ENCODE measurements around the gene SV2C.

SV2C gene

DNA sequence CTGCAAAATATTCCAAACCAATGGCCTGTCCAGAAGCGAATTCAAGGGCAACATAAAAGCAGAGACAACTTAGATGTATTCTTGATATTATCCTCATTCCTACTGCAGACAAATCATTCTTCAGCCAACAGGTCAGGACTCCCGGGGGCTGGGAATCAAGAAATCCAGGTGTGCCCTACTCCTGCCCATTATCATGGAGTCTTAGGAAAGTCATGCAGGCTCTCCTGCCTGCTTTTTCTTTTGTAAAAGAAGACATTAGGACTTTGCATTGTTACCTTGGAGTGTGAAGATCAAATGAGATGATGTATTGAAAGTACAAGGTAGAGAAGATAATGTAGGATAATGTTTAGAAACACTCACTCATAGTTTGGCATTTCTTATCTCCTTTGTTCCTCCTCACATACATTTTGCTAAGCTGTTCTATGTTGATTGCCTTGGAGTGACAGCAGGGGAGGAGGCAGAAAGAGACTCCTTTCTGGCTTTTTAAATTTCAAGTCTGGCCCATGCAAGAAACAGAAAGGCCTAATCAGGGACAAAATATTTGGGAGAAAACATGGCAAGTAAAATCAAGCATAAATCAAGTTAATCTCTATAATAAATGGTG, 113.8 kb downstream of the SV2C start:
- Mint-ChIP-seq H3K27ac (no peak overlapping the region), H3K9me3 (no peaks in the 10 kb centered on the region), H3K27me3 (peaks cover 33% of the 10 kb centered on the region), H3K4me1 (no peaks in the 10 kb centered on the region), H3K4me3 (no peak overlapping the region), H3K36me3 (no peaks in the 10 kb centered on the region)
- ATAC-seq: no peak

DNA sequence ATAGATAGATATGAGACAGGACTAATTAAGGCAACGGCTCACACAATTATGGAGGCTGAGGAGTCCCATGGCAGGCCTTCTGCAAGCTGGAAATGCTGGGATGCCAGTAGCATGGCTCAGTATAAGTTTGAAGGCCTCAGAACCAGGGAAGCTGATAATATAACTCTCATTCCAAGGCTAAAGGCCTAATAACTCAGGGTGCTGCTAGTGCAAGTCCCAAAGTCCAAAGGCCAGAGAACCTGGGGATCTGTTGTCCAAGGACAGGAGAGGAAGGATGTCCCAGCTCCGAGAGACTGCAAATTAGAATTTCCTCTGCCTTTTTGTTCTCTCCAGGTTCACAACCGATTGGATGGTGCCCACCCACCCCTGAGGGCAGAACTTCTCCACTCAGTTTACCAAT, 114.5 kb downstream of the SV2C start:
- Mint-ChIP-seq H3K27ac (no peak overlapping the region), H3K9me3 (no peaks in the 10 kb centered on the region), H3K4me1 (no peaks in the 10 kb centered on the region), H3K36me3 (no peaks in the 10 kb centered on the region), H3K27me3 (peaks cover 33% of the 10 kb centered on the region), H3K4me3 (no peak overlapping the region)
- no peak for ATAC-seq

DNA sequence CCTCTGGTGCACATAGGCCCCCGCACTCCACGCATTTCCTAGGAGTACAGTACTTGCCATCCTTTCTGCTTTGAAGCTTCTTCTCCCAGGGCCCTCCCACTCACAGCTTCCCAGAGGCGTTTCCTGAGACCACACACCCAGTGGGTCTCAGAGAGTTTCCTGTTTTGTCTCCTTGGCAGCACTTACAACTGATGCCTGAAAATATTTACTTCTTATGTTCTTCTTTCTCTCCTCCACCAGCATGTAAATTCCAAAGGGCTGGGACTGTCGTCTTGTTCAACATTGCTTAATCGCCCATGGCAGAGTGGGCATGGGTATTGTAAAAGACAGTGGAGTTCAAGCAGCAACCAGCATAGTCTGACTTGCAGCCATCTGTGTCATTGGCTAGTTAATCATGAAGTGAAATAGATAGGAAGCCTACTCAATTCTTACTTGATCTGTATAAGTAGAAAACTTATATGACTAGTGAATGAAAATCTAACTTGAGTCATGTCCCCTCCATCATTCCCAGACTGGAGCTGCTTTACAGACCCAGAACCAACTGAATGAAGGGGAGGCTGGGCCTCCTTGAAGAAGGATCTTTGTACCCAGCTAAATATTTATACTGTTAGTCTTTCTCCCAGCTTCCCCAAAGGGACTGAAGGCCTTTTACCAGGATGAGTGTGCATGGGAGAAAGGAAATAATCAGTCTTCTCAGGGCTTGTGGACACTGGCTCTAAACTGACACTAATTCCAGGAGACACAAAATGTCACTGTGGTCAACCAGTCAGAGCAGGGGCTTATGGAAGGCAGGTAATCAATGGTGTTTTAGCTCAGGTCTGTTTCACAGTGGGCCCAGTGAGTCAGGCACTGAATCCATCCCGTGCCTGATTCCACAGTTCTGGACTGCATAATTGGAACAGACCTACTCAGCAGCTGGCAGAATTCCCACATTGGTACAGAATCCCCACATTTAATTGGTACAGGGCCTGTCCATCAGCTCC, 116.4 kb downstream of the SV2C start:
- Mint-ChIP-seq H3K4me1 (no peaks in the 10 kb centered on the region), H3K4me3 (no peak overlapping the region), H3K27me3 (peaks cover 30% of the 10 kb centered on the region), H3K36me3 (no peaks in the 10 kb centered on the region), H3K9me3 (no peaks in the 10 kb centered on the region), H3K27ac (no peak overlapping the region)
- ATAC-seq: no peak

DNA sequence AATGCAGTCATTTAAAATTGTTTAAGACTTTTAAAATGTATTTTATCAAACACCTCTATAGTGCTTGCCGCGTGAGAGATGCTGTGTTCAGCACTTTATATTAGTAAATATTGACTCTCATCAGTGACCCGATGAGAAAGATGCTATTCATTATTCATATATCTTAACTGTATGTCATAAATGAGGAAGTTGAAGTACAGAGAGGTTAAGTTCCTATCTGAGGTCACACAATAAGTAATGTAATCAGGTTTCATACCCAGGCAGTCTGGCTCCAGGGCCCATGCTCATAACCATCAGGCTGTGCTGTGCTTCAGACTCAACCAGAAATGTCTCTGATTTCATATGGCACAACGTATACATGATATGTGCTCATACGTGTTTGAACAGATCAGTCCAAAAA, 119.0 kb downstream of the SV2C start:
- no peak overlapping the region for H3K4me3 Mint-ChIP-seq
- H3K27ac Mint-ChIP-seq: no peak overlapping the region
- no peaks in the 10 kb centered on the region for H3K36me3 Mint-ChIP-seq
- no peaks in the 10 kb centered on the region for H3K4me1 Mint-ChIP-seq
- peaks cover 12% of the 10 kb centered on the region for H3K27me3 Mint-ChIP-seq
- H3K9me3 Mint-ChIP-seq: no peaks in the 10 kb centered on the region
- peak; percentile 49 for ATAC-seq

DNA sequence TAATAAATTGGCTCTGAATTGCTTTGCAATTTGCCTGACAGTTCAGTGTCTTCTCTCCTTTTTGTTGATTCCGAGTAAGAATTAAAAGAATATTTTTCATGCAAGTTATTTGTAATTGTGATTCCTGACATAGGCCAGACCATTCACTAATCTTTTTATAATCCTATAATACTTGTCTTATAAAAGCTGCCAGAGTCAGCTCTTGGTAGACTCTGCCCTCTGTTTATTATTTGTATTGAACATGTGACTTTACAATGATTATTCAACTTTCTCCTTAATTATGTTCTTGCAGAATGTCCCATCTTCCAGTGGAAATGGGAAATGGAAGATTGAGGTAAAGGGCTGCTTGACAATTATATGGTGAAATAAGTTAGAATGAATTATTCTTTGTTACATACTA, 121.0 kb downstream of the SV2C start:
- no peak overlapping the region for H3K4me3 Mint-ChIP-seq
- H3K27me3 Mint-ChIP-seq: no peaks in the 10 kb centered on the region
- no peak overlapping the region for H3K27ac Mint-ChIP-seq
- no peaks in the 10 kb centered on the region for H3K36me3 Mint-ChIP-seq
- no peaks in the 10 kb centered on the region for H3K9me3 Mint-ChIP-seq
- H3K4me1 Mint-ChIP-seq: no peaks in the 10 kb centered on the region
- ATAC-seq: no peak

DNA sequence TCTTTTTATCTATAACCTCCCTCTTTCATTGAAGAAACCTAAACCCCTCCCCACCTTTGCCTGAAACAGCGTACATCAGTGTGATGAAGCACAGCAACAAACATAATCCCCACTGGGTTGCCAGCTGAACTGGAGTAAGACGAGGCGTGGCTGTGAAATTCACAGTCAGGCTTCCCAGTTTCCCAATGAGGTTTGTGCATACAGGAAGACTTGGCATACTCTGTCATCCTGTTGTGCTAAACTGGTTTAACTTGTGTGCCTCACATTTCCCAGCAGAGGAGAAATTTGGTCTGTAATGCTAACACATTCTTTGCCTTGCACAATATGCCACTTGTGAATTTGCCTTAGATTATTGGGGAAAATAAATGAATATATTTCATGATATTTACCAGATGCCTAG, 121.5 kb downstream of the SV2C start:
- H3K4me1 Mint-ChIP-seq: no peaks in the 10 kb centered on the region
- H3K4me3 Mint-ChIP-seq: no peak overlapping the region

DNA sequence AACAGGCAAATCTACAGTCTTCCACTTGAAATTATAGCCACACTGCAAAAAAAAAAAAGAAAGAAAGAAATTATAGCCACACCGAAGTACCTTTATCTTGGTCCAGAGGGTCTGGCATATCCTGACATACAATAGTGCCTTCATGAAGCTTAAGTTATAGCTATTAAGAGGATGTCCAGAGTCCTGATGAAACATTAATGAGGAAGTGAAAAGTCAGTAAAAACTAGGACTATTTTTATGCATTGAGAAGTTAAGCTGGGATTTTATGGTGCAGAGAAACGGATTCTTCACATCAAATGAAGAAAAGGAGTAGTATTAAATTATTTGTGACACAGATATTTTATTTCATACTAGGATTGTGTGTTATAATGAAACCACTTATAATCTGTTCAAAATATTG, 123.9 kb downstream of the SV2C start:
- peaks cover 2% of the 10 kb centered on the region for H3K27me3 Mint-ChIP-seq
- peaks cover 3% of the 10 kb centered on the region for H3K9me3 Mint-ChIP-seq
- no peak for ATAC-seq
- no peak overlapping the region for H3K4me3 Mint-ChIP-seq
- H3K4me1 Mint-ChIP-seq: no peaks in the 10 kb centered on the region
- no peak overlapping the region for H3K27ac Mint-ChIP-seq
- no peaks in the 10 kb centered on the region for H3K36me3 Mint-ChIP-seq

More for the DNA sequence above, 121.5 kb downstream of the SV2C start:
- Mint-ChIP-seq H3K9me3 (no peaks in the 10 kb centered on the region), H3K27me3 (no peaks in the 10 kb centered on the region), H3K36me3 (no peaks in the 10 kb centered on the region), H3K27ac (no peak overlapping the region)
- ATAC-seq: no peak

DNA sequence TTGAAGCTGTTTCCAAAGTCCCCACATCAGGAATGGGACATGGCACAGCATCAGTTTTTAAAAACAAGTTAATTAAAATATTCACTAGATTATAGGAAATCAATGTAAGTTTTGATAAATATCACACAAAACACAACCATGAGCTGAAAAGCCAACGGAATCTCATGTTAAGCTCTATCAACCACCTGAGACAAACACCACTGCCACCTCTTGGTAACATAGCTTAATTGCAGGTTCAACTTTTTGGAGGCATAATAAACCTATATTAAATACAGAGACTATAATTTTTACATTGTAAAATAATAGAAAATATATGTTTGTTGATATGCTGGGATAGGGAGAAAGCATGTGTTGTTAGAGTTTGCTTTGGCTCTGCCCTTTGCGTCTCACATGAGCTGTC, 126.1 kb downstream of the SV2C start:
- no peak overlapping the region for H3K27ac Mint-ChIP-seq
- H3K36me3 Mint-ChIP-seq: no peaks in the 10 kb centered on the region
- no peak for ATAC-seq
- H3K9me3 Mint-ChIP-seq: peaks cover 6% of the 10 kb centered on the region
- no peaks in the 10 kb centered on the region for H3K4me1 Mint-ChIP-seq
- H3K4me3 Mint-ChIP-seq: no peak overlapping the region
- H3K27me3 Mint-ChIP-seq: peaks cover 10% of the 10 kb centered on the region

DNA sequence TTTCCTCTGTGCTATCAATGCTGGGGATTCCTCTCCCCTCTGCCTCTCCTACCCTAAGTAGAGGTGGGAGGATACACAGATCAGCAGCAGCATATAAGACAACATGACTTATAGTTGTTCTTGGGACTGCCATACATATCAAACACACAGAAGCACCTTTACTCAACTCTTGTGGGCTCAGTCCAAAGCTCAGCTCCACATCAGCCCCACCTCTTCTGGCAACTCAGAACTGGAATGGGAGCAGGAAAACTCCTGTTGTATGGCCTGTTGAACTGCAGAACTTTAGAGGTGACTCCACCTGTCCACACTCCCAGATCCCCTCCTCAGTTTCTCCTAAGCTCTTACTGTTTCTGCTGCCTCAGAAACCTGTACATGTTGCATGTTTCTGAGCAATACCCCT, 127.8 kb downstream of the SV2C start:
- H3K27ac Mint-ChIP-seq: no peak overlapping the region
- H3K9me3 Mint-ChIP-seq: peaks cover 6% of the 10 kb centered on the region
- no peaks in the 10 kb centered on the region for H3K4me1 Mint-ChIP-seq
- no peak for ATAC-seq
- H3K27me3 Mint-ChIP-seq: peaks cover 13% of the 10 kb centered on the region
- H3K4me3 Mint-ChIP-seq: no peak overlapping the region
- H3K36me3 Mint-ChIP-seq: no peaks in the 10 kb centered on the region

DNA sequence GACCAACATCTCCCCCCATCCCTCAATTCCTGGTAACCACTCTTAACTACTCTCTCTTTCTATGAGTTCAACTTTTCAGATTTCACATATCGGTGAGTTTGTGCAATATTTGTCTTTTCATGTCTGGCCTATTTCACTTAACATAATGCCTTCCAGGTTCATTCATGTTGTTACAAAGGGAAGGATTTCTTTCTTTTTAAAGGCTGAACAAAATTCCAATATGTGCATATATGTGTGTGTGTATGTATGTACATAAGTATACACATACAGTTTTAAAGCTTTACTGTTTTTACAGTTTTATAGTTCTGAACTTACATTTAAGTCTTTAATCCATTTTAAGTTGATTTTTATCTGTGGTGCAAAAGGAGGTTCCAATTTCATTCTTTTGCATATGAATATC, 130.7 kb downstream of the SV2C start:
- Mint-ChIP-seq H3K36me3 (no peaks in the 10 kb centered on the region), H3K9me3 (peaks cover 6% of the 10 kb centered on the region)

DNA sequence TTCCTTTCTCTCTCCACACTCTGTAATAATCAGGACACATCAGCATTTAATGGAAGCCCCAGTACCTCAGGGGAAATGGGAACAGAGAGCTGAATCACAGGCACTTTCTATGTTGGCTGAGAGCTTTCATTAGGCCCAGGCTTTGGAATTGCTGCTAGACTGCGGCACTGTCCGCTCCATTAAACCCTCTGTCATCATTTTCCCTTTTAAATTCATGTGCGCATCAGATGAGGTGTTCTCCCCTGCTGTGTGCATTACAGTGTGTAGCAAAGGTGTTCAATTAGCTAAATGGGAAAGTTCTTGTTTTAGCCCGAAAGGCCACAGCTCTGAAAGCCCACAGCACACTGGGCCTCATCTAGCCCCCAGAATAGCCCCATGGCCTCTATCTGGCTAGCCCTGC, 133.6 kb downstream of the SV2C start:
- H3K36me3 Mint-ChIP-seq: no peaks in the 10 kb centered on the region
- no peaks in the 10 kb centered on the region for H3K4me1 Mint-ChIP-seq
- ATAC-seq: no peak
- H3K27ac Mint-ChIP-seq: no peak overlapping the region
- H3K27me3 Mint-ChIP-seq: peaks cover 29% of the 10 kb centered on the region
- H3K9me3 Mint-ChIP-seq: peaks cover 3% of the 10 kb centered on the region
- H3K4me3 Mint-ChIP-seq: no peak overlapping the region

More for the DNA sequence above, 130.7 kb downstream of the SV2C start:
- Mint-ChIP-seq H3K27ac (no peak overlapping the region), H3K4me3 (no peak overlapping the region), H3K27me3 (peaks cover 29% of the 10 kb centered on the region), H3K4me1 (no peaks in the 10 kb centered on the region)
- no peak for ATAC-seq

DNA sequence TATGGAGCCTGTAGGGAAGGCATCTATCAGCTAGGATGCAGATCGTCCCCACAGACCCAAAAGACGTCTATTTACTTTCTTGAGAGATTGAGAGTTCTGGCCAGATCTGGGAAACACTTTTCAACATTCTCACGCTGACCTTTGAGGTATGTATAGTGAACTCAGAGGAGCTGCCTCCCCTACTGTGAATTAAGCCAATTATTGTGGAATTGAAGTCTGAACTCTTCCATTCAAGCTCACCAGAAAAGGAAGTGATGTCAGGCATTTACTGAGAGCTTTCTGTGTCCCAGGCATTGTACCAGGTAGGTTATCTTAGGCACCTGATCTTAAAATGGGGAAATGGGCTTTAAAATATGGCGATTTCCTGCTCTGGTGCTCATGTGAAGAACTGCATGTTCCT, 136.5 kb downstream of the SV2C start:
- no peaks in the 10 kb centered on the region for H3K9me3 Mint-ChIP-seq

DNA sequence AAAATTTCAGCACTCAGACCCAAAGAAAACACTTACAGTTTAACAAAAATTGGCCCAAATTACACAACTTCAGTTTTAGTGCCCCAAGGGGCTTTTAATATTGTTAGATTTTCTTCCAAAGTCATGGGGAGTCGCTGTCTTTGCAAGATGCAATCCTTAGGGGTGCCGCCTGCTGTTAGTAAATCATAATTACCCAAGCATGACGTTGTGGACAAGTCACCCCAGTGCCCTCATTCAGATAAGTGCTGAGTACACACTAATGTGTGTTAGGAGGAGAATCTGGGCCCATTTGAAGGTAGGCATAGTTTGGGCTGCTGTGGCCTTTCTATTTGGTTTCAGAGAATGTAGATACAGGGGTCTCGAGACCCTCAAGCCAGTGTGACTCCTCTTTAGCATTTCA, 138.1 kb downstream of the SV2C start:
- no peak for ATAC-seq
- H3K4me1 Mint-ChIP-seq: no peaks in the 10 kb centered on the region
- peaks cover 12% of the 10 kb centered on the region for H3K27me3 Mint-ChIP-seq
- H3K27ac Mint-ChIP-seq: no peak overlapping the region
- H3K36me3 Mint-ChIP-seq: no peaks in the 10 kb centered on the region
- H3K4me3 Mint-ChIP-seq: no peak overlapping the region
- no peaks in the 10 kb centered on the region for H3K9me3 Mint-ChIP-seq

More for the DNA sequence above, 136.5 kb downstream of the SV2C start:
- no peak for ATAC-seq
- Mint-ChIP-seq H3K36me3 (no peaks in the 10 kb centered on the region), H3K4me1 (no peaks in the 10 kb centered on the region), H3K27me3 (peaks cover 18% of the 10 kb centered on the region), H3K4me3 (no peak overlapping the region), H3K27ac (no peak overlapping the region)

DNA sequence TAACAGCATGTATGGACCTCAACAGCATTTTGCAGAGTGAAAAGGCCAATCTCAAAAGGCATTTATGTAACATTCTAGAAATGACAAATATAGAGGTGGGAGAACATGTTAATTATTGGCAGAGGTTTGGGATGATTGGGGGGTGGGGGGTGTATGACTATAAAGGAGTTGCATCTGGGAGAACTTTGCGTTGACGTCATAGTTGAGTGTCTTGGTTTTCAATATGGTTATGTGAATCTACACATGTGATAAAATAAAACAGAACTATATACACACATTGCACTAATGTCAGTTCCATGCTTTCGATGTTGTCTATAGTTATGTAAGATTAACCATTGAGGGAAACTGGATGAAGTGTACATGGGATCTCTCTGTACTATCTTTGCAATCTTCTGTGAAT, 139.1 kb downstream of the SV2C start:
- no peak for ATAC-seq
- Mint-ChIP-seq H3K4me3 (no peak overlapping the region), H3K27ac (no peak overlapping the region), H3K4me1 (no peaks in the 10 kb centered on the region), H3K36me3 (no peaks in the 10 kb centered on the region), H3K27me3 (peaks cover 2% of the 10 kb centered on the region), H3K9me3 (no peaks in the 10 kb centered on the region)

DNA sequence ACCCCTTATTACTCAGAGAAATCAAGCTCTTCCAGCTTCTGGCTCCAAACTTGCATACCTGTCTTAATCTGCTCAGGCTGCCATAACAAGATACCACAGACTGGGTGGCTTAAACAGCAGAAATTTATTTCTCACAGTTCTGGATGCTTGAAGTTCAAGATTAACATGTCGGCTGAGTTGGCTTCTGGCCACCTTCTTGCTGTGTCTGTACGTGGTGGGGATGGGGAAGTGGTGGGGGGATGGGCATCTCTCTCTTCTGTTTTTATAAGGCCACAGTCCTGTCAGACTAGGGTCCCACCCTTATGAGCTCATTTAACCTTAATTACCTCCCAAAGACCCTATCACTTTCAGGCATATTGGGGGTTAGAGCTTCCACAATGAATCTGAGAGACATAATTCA, 140.5 kb downstream of the SV2C start:
- no peaks in the 10 kb centered on the region for H3K9me3 Mint-ChIP-seq
- no peaks in the 10 kb centered on the region for H3K4me1 Mint-ChIP-seq
- H3K27me3 Mint-ChIP-seq: no peaks in the 10 kb centered on the region
- ATAC-seq: no peak
- H3K36me3 Mint-ChIP-seq: no peaks in the 10 kb centered on the region
- no peak overlapping the region for H3K27ac Mint-ChIP-seq
- H3K4me3 Mint-ChIP-seq: no peak overlapping the region

DNA sequence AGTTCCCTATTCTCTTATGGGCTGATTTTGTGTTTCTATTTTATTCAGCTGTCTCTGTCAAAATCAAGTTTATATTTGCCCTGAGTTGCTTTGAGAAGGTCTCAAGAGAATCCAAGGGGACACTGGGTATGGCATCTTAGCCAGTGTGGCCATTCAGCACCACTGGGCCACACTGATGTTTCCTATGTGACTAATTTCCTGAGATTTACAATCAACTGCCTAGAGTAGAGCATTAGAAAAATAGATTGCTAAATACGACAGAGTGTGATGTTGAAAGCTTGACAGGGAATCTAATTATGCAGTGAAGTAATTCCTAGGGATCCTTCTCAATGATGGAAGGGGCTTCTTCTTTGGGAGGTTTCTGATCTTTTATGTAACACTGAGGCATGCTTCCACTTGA, 141.7 kb downstream of the SV2C start:
- no peak for ATAC-seq
- H3K27ac Mint-ChIP-seq: no peak overlapping the region
- no peaks in the 10 kb centered on the region for H3K9me3 Mint-ChIP-seq

More for the DNA sequence above, 141.7 kb downstream of the SV2C start:
- Mint-ChIP-seq H3K27me3 (no peaks in the 10 kb centered on the region), H3K4me3 (no peak overlapping the region), H3K4me1 (no peaks in the 10 kb centered on the region), H3K36me3 (no peaks in the 10 kb centered on the region)

Data from stimulated activated memory B cell treated with anti-CD40 and anti-IgM and Interleukin-4, amounts not matched to agents 10 μg/mL and 1 μg/mL and 100 μg/mL, for 72 hours (primary cell).